ENCODE data around the gene CHFR. TPM values are rescaled to one million over a fixed set of nuclear protein-coding genes. Genes with fewer than 3 reads are reported as not detected.
"Not testable (repeated sequence)": the region's sequence is repeated elsewhere in the genome, so short reads cannot be mapped to it uniquely, and the experiment has no call there.

CHFR gene
- total RNA-seq, 1 donor from 2014 or later: 45.5 TPM

GRCh38 chr12:132848521-132848920 is 38.9 kb downstream of the CHFR start:
- intact Hi-C loops (cut with DNase I): no loop called here

GRCh38 chr12:132847363-132848356 is 39.7 kb downstream of the CHFR start:
- intact Hi-C loops (cut with DNase I): no loop called here
- DNase-seq (ENCODE audit: low spot score) (no peak), ATAC-seq (no peak)

More at GRCh38 chr12:132848521-132848920, 38.9 kb downstream of the CHFR start:
- DNase-seq (ENCODE audit: low spot score) (no peak), ATAC-seq (no peak)

- DNase-seq (ENCODE audit: low spot score); intact Hi-C loops (cut with DNase I); ATAC-seq: not testable (repeated sequence)
These were observed 42.7 kb downstream of the CHFR start for GRCh38 chr12:132844681-132845080.

- no peak for DNase-seq (ENCODE audit: low spot score)
- ATAC-seq: no peak
- intact Hi-C loops (cut with DNase I): no loop called here
These were observed 44.9 kb downstream of the CHFR start for GRCh38 chr12:132842449-132843045.

GRCh38 chr12:132841151-132841550 is 46.3 kb downstream of the CHFR start:
- DNase-seq (ENCODE audit: low spot score) (no peak), ATAC-seq (no peak)
- intact Hi-C loops (cut with DNase I): no loop called here

- ATAC-seq (no peak), DNase-seq (ENCODE audit: low spot score) (no peak)
- intact Hi-C loops (cut with DNase I): no loop called here
These were observed 46.9 kb downstream of the CHFR start for GRCh38 chr12:132840536-132840935.

- no peak for DNase-seq (ENCODE audit: low spot score)
- intact Hi-C loops (cut with DNase I): no loop called here
- ATAC-seq: no peak
These were observed 47.7 kb downstream of the CHFR start for GRCh38 chr12:132839558-132840235.

GRCh38 chr12:132838410-132839080 is 48.9 kb downstream of the CHFR start:
- intact Hi-C loops (cut with DNase I): no loop called here
- ATAC-seq (peak; percentile 45), DNase-seq (ENCODE audit: low spot score) (no peak)

GRCh38 chr12:132837693-132838409 is 49.6 kb downstream of the CHFR start:
- intact Hi-C loops (cut with DNase I): no loop called here
- no peak for DNase-seq (ENCODE audit: low spot score)
- ATAC-seq: peak; percentile 76

- no peak for DNase-seq (ENCODE audit: low spot score)
- no peak for ATAC-seq
- intact Hi-C loops (cut with DNase I): no loop called here
These were observed 50.5 kb downstream of the CHFR start for GRCh38 chr12:132836795-132837331.

GRCh38 chr12:132836230-132836629 is 51.2 kb downstream of the CHFR start:
- ATAC-seq; DNase-seq (ENCODE audit: low spot score); intact Hi-C loops (cut with DNase I): not testable (repeated sequence)

- intact Hi-C loops (cut with DNase I): no loop called here
- no peak for DNase-seq (ENCODE audit: low spot score)
- no peak for ATAC-seq
These were observed 52.1 kb downstream of the CHFR start for GRCh38 chr12:132835076-132836025.

- intact Hi-C loops (cut with DNase I): no loop called here
- no peak for ATAC-seq
- DNase-seq (ENCODE audit: low spot score): no peak
These were observed 53.2 kb downstream of the CHFR start for GRCh38 chr12:132834181-132834711.

- DNase-seq (ENCODE audit: low spot score): no peak
- intact Hi-C loops (cut with DNase I): no loop called here
- ATAC-seq: no peak
These were observed 54.1 kb downstream of the CHFR start for GRCh38 chr12:132833341-132833740.

- ATAC-seq: no peak
- DNase-seq (ENCODE audit: low spot score): no peak
- intact Hi-C loops (cut with DNase I): no loop called here
These were observed 55.6 kb downstream of the CHFR start for GRCh38 chr12:132831771-132832170.

- peak; percentile 99 for ATAC-seq
- DNase-seq (ENCODE audit: low spot score): peak; percentile 96
- intact Hi-C loops (cut with DNase I): no loop called here
These were observed 58.5 kb downstream of the CHFR start, which contains the start of gene GOLGA3 for GRCh38 chr12:132828706-132829534. TSS of gene GOLGA3 (minus strand) at chr12:132828869. CDS start at chr12:132822128, 6,741 bp downstream.
